NCI-H146 treated with DMSO at 0.1 percent for 48 hours (cell line): ENCODE measurements around the gene DBR1.

ENCODE experiments used
- DNase-seq: peaks from one replicate; lab custom pipeline; 2025; ENCODE audit not compliant: unreplicated experiment; lab: John Stamatoyannopoulos, UW

Gene DBR1

GRCh38 chr3:138124706-138125355 lies 49.9 kb downstream of the DBR1 start:
- no peak for DNase-seq

- no peak for DNase-seq
Measured at GRCh38 chr3:138124188-138124587, 50.5 kb downstream of the DBR1 start.

DNA sequence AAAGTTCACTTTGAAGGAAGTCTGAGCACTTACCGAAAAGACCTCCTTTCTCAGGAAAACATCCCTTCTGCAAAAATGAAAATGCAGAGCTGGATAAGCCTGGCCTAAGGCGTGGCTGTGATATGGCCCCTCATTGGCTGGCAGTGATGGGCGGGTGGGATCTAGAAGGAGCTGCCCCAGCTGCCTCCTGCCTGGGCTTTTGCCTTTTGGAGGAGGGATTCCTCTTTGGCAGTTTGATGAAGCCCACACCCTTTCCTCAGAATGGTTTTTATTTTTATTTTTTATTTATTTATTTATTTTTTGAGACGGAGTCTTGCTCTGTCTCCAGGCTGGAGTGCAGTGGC lies 55.3 kb downstream of the DBR1 start:
- DNase-seq, result no peak

DNA sequence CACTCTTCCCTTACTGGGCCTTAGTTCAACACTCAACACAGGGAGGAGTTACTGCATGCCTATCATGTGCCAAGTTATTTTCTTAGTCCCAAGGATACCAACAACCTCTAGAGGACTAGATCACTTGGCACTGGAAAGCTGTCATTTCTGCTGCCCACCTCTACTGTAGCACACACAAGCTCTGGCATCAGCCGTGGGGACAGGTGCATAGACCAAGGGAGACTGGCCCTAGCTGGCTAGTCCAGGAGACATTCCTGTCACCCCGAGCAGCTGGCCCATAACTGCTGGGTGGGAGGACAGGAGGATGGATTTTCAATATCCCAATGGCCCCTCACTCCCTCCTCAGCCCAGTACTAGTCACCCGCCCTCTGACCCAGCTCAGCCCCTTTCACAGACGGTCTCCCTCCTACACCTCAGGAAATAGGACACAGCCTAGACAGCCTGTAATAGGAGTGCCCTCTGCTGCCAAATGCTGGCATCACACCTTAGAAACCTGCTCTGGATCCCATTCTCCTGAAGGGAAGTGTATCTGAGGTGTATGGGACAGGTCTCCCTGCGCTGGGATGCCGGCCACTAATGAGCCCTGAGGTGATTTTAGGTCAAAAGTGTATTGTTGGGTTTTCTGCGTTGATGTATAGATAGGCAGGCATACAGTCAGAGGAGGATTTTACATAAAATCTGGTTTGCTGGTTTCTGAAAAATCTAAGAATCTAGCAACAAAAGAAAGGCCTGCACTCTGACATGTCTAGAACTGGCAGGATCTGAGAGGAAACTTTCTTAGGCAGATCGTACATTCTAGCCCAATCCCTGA lies 55.9 kb downstream of the DBR1 start:
- peak; percentile 76 for DNase-seq

DNA sequence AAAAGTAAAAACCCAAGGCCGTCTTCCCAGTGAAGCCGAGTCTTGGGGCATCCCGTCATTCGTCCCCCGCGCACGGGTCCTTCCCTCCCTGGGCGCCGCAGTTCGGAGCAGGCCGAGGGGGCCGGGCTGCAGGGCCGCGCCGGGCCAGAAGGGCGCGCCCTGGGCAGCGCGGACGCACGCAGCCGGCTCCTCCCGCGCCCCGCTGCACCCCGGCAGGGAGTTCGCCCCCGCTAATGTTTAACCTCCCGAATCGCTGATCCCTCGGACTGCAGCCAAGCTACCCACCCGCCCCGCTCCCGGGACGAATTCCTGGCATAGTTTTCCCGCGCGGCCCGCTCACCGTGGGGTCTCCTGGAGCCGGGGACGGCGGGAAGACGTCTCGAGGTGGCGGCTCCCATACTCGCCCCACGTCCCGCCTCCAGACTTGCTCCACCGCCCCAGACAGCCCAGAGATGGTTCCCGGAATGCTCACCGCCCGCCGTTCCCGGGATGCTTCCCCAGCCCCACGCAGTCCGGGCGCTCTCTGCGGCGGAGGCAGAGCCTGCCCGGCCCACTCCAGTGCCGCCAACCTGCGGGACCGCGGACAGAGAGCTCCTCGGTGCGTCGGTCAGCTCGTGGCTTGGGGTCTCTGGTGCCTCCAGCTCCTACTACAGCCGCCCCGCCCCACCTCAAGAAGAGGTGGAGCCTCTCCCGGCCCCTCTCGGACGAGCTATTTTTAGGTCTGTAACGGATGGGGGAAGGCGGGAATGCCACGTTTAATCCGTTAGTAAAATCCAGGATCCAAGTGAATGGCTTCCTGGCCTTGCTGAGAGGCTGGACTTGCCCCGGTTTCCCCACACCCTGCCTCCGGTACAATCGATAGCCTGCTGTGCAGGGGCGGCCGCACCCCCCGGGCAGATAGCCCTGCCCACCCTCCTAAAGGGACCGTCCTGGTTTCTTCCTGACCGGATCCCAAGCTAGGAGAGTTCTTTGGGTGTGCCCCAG lies 59.4 kb downstream of the DBR1 start, which contains the start of gene DZIP1L:
DZIP1L (minus strand) TSS at position 621 of the 984 bp plus-strand sequence. CDS start 11,637 bp downstream, outside the sequence.
- DNase-seq, result peak; percentile 70

- DNase-seq, result no peak
Measured at GRCh38 chr3:138114431-138114918, 60.2 kb downstream of the DBR1 start.

- DNase-seq, result peak; percentile 79
Measured at GRCh38 chr3:138113326-138113725, 61.4 kb downstream of the DBR1 start.

DNA sequence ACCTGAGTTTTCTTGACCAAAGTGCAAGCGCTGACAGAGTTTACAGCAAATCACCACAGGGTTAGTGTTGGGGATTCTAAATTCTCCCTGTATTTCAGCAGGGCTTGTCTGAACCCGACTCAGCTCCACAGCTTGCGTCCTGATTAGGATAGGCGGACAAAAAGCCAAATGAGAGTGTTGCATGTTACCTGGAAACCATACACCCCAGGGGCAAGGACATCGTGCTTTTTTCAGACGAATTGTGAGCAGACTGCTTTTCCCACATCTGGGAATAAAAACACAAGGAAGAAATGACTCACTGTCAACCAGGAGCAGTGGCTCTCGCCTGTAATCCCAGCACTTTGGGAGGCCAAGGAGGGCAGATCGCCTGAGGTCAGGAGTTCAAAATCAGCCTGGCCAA lies 62.4 kb downstream of the DBR1 start:
- DNase-seq, result no peak
